Activated CD8-positive, alpha-beta T cell treated with anti-CD3 and anti-CD28 coated beads for 36 hours (primary cell): Measurements from ENCODE around the gene ITPRID1. TPM values are rescaled to one million over a fixed set of nuclear protein-coding genes. Genes with fewer than 3 reads are reported as not detected.

Source experiments
- ATAC-seq: fragments of 200-7000 bp; cut with Tn5 transposase; one replicate; pipeline ENCODE4 v1.10.0; 2021; ENCODE audit warnings: mild to moderate bottlenecking, moderate library complexity
- CTCF ChIA-PET: fragments of 350-600 bp; sonication (Branson Sonifier 250); formaldehyde crosslinking; loops from one replicate; lab custom pipeline; 2021; ENCODE audit warnings: antibody characterized with exemption; lab: Charles Lee
- POLR2A ChIA-PET: fragments of 350-600 bp; sonication (Branson Sonifier 250); formaldehyde crosslinking; loops from one replicate; lab custom pipeline; 2021; ENCODE audit warnings: antibody characterized with exemption; lab: Charles Lee
- DNase-seq: peaks from one replicate; pipeline ENCODE4 v3.0.0-alpha.2; 2020
- H3K27ac Mint-ChIP-seq: one replicate; pipeline ENCODE4 v1.8.0; 2021; ENCODE audit warnings: mild to moderate bottlenecking, mixed read lengths
- H3K27me3 Mint-ChIP-seq: one replicate; pipeline ENCODE4 v1.8.0; 2021; ENCODE audit warnings: mixed read lengths
- H3K36me3 Mint-ChIP-seq: one replicate; pipeline ENCODE4 v1.8.0; 2021; ENCODE audit warnings: low read depth, mixed read lengths
- H3K4me1 Mint-ChIP-seq: one replicate; pipeline ENCODE4 v1.8.0; 2021; ENCODE audit warnings: low read depth, mixed read lengths
- H3K4me3 Mint-ChIP-seq: one replicate; pipeline ENCODE4 v1.8.0; 2021; ENCODE audit warnings: mild to moderate bottlenecking, moderate library complexity, mixed read lengths
- H3K9me3 Mint-ChIP-seq: one replicate; pipeline ENCODE4 v1.8.0; 2021; ENCODE audit warnings: mixed read lengths
- CTCF ChIP-seq: fragments of 200-600 bp; IDR thresholded peaks from one replicate; pipeline ENCODE4 v1.8.0; 2022; ENCODE audit warnings: antibody characterized with exemption, mild to moderate bottlenecking
- intact Hi-C: fragments of 100-400 bp; cut with micrococcal nuclease; formaldehyde crosslinking; loops from one replicate; pipeline ENCODE4 v1.10.0; 2022
- total RNA-seq, 2 experiments: library from RNA; stranded (reverse); gene quantifications; one replicate each; pipeline ENCODE4 v1.2.3, GENCODE V29; 2021

ITPRID1 gene
- total RNA-seq, 2 experiments from 2014 or later, result not detected

DNA sequence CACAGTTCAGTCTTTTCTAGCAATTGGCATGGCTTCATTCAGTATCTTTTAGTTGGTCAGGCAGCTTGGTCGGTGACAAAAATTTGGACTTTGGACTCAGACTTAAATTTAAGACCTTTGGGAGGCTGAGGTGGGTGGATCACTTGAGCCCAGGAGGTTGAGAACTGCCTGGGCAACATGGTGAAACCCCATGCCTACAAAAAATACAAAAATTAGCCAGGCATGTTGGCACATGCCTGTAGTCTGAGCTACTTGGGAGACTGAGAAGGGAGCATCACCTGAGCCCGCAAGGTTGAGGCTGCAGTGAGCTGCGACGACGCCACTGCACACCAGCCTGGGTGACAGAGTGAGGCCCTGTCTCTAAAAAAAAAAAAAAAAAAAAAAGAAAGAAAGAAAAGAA, 19.5 kb upstream of the ITPRID1 start:
- TF ChIP-seq CTCF, result no peak
- DNase-seq (no peak), ATAC-seq (no peak)
- CTCF ChIA-PET, result no interaction called here
- intact Hi-C loops, result no loop called here
- Mint-ChIP-seq H3K4me1 (no peaks in the 10 kb centered on the region), H3K4me3 (no peak overlapping the region), H3K27me3 (no peaks in the 10 kb centered on the region), H3K36me3 (no peaks in the 10 kb centered on the region), H3K27ac (no peak overlapping the region), H3K9me3 (peaks cover 3% of the 10 kb centered on the region)
- POLR2A ChIA-PET, result no interaction called here

DNA sequence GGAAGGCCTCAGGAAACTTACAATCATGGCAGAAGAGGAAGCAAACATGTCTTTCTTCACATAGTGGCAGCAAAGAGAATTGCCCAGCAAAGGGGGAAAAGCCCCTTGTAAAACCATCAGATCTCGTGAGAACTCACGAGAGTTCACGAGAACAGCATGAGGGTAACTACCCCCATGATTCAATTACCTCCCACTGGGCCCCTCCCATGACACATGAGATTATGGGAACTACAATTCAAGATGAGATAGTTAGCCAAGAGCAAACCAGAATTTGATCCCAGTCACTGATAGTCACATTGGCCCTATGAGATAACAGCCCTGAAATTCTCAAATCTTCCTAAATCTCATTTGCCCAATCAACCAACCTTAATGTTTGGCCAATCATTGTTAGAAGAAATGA, 18.2 kb upstream of the ITPRID1 start:
- ATAC-seq (no peak), DNase-seq (no peak)
- Mint-ChIP-seq H3K4me3 (no peak overlapping the region), H3K4me1 (no peaks in the 10 kb centered on the region), H3K36me3 (no peaks in the 10 kb centered on the region), H3K27me3 (no peaks in the 10 kb centered on the region), H3K27ac (no peak overlapping the region), H3K9me3 (peaks cover 3% of the 10 kb centered on the region)
- ChIA-PET CTCF (no interaction called here), POLR2A (no interaction called here)
- intact Hi-C loops, result no loop called here
- no peak for TF ChIP-seq CTCF

DNA sequence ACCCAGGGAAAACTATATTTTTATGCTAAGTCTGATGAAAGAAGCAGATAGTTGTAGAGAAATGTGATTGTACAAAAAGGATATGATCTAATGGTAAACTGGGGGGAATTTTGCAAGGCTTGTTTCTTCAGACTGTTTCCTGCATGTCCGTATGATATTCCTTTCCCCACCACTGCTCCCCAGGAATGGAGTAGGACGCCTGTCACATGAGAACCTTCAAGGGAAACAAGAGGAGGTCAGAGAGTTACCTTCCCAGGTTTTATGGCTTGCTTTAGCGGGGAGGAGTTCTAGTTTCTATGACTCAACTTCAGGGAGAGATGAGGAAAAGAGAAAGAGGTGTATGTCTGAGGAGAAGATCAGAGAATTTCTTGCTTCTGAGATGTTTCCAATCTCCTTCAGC, 16.4 kb upstream of the ITPRID1 start:
- Mint-ChIP-seq H3K4me3 (no peak overlapping the region), H3K27ac (no peak overlapping the region), H3K4me1 (no peaks in the 10 kb centered on the region), H3K27me3 (no peaks in the 10 kb centered on the region), H3K9me3 (peaks cover 3% of the 10 kb centered on the region), H3K36me3 (no peaks in the 10 kb centered on the region)
- DNase-seq (no peak), ATAC-seq (no peak)
- ChIA-PET POLR2A (interaction anchor here (0.7 kb wide), 1 partner anchor 1035 kb away, joined by 3 read pairs; no protein-coding TSS in a partner anchor), CTCF (no interaction called here)
- intact Hi-C loops, result no loop called here
- TF ChIP-seq CTCF, result no peak

- H3K27ac Mint-ChIP-seq, result no peak overlapping the region
- no peaks in the 10 kb centered on the region for H3K27me3 Mint-ChIP-seq
- H3K36me3 Mint-ChIP-seq, result no peaks in the 10 kb centered on the region
- no peak for ATAC-seq
- H3K9me3 Mint-ChIP-seq, result peaks cover 1% of the 10 kb centered on the region
- intact Hi-C loops, result no loop called here
- POLR2A ChIA-PET, result no interaction called here
- CTCF ChIA-PET, result no interaction called here
- no peak for TF ChIP-seq CTCF
- no peak for DNase-seq
- H3K4me1 Mint-ChIP-seq, result no peaks in the 10 kb centered on the region
- H3K4me3 Mint-ChIP-seq, result no peak overlapping the region
Observed at GRCh38 chr7:31500656-31501055, 13.2 kb upstream of the ITPRID1 start.

GRCh38 chr7:31508823-31509222, 5.1 kb upstream of the ITPRID1 start:
- ATAC-seq, result no peak
- DNase-seq, result no peak
- H3K36me3 Mint-ChIP-seq, result no peaks in the 10 kb centered on the region
- H3K9me3 Mint-ChIP-seq, result peaks cover 5% of the 10 kb centered on the region
- H3K4me1 Mint-ChIP-seq, result no peaks in the 10 kb centered on the region
- H3K27ac Mint-ChIP-seq, result no peak overlapping the region
- TF ChIP-seq CTCF, result no peak
- no peaks in the 10 kb centered on the region for H3K27me3 Mint-ChIP-seq
- no peak overlapping the region for H3K4me3 Mint-ChIP-seq
- ChIA-PET POLR2A (no interaction called here), CTCF (no interaction called here)
- intact Hi-C loops, result no loop called here
